Suprapubic skin (tissue), 4 donors: ENCODE measurements around the gene SLFN12L.

Source experiments
- POLR2A ChIP-seq, 2 donors: fragments of 450-650 bp; IDR thresholded peaks; one replicate each; pipeline ENCODE4 v1.6.1; 2017; ENCODE audit warnings: antibody characterized with exemption in 2 of 2, mild to moderate bottlenecking in 2 of 2, moderate library complexity in 2 of 2
- POLR2AphosphoS5 ChIP-seq, 3 donors: sonication (generic); formaldehyde crosslinking; IDR thresholded peaks; one replicate each; pipeline ENCODE4 v1.6.1; 2017; ENCODE audit warnings: antibody characterized with exemption in 3 of 3
- TF ChIP-seq, protein P1 (sequence below), 2 donors: fragments of 200-600 bp in 1 of 2; fragments of 450-650 bp in 1 of 2; sonication (generic) in 1 of 2; IDR thresholded peaks; one replicate each; pipeline ENCODE4 v1.5.1; 2016 to 2019; ENCODE audit warnings: antibody characterized with exemption in 2 of 2, mild to moderate bottlenecking in 1 of 2, moderate library complexity in 1 of 2

DNA sequence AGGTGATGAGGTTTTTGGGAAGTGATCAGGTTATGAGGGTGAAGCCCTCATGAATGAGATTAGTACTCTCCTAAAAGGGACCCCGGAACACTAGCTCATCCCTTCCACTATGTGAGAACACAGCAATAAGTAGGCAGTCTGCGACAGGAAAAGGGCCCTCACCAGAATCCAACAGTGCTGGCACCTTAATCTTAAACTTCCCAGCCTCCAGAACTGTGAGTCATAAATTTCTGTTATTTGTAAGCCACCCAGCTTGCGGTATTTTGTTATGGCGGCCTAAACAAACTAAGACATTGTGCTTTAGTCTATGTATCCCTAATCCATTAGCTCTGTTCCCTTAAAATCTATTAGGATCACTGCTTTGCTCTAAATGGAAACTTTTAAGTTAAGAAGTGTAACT, 113.7 kb downstream of the SLFN12L start:
- TF ChIP-seq, protein P1, sequence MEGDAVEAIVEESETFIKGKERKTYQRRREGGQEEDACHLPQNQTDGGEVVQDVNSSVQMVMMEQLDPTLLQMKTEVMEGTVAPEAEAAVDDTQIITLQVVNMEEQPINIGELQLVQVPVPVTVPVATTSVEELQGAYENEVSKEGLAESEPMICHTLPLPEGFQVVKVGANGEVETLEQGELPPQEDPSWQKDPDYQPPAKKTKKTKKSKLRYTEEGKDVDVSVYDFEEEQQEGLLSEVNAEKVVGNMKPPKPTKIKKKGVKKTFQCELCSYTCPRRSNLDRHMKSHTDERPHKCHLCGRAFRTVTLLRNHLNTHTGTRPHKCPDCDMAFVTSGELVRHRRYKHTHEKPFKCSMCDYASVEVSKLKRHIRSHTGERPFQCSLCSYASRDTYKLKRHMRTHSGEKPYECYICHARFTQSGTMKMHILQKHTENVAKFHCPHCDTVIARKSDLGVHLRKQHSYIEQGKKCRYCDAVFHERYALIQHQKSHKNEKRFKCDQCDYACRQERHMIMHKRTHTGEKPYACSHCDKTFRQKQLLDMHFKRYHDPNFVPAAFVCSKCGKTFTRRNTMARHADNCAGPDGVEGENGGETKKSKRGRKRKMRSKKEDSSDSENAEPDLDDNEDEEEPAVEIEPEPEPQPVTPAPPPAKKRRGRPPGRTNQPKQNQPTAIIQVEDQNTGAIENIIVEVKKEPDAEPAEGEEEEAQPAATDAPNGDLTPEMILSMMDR (IDR thresholded peaks at IDR 0.05) = no peak
- TF ChIP-seq POLR2AphosphoS5 (IDR thresholded peaks at IDR 0.05) = no peak
- no peak for TF ChIP-seq POLR2A (IDR thresholded peaks at IDR 0.05)
